RWPE1 (cell line): ENCODE results near the gene C17orf107.
A peak's percentile ranks its signal among the peaks of the same experiment; 100 is the strongest.

Experiments
- CTCF ChIA-PET: fragments of 350-600 bp; sonication (Branson Sonifier 250); formaldehyde crosslinking; extraction: SDS; loops from one replicate; lab custom pipeline; 2021; lab: Yijun Ruan, JAX
- POLR2A ChIA-PET: fragments of 400-600 bp; formaldehyde crosslinking; extraction: SDS; loops from one replicate; lab custom pipeline; 2020; ENCODE audit warnings: antibody characterized with exemption; ENCODE audit not compliant: low non-redundant PET; lab: Yijun Ruan, JAX
- DNase-seq: peaks from one replicate; pipeline ENCODE4 v3.0.0; 2012; ENCODE audit warnings: low spot score
- H3K27ac ChIP-seq: fragments of 450-650 bp; 2 replicates; pipeline ENCODE4 v1.5.1; 2017
- CTCF ChIP-seq: fragments of 450-650 bp; conservative IDR thresholded peaks from 2 replicates; pipeline ENCODE4 v1.5.1; 2017; ENCODE audit warnings: low read depth, mild to moderate bottlenecking

Gene C17orf107

GRCh38 chr17:4941319-4941610 lies 41.9 kb downstream of the C17orf107 start:
- CTCF ChIA-PET: no interaction called here
- H3K27ac ChIP-seq: peak overlapping the region; percentile 100
- DNase-seq: no peak
- POLR2A ChIA-PET: interaction anchor here (2.2 kb wide), 1 partner anchor 56 kb away, joined by 4 read pairs; the partner anchor contains the start of genes INCA1 and KIF1C
- no peak for TF ChIP-seq CTCF

GRCh38 chr17:4942760-4943508 lies 43.6 kb downstream of the C17orf107 start:
- POLR2A ChIA-PET: no interaction called here
- TF ChIP-seq CTCF: no peak
- DNase-seq: no peak
- CTCF ChIA-PET: interaction anchor here (0.6 kb wide), 1 partner anchor 39 kb away, joined by 3 read pairs; no protein-coding TSS in a partner anchor
- H3K27ac ChIP-seq: peak overlapping the region; percentile 100

- CTCF ChIA-PET: interaction anchor here (0.9 kb wide), 1 partner anchor 24 kb away, joined by 3 read pairs; no protein-coding TSS in a partner anchor
- H3K27ac ChIP-seq: peak overlapping the region; percentile 100
- POLR2A ChIA-PET: no interaction called here
- TF ChIP-seq CTCF: no peak
- DNase-seq: no peak
These were observed 44.8 kb downstream of the C17orf107 start for GRCh38 chr17:4944163-4944553.

- H3K27ac ChIP-seq: peak overlapping the region; percentile 100
- no peak for DNase-seq
- no peak for TF ChIP-seq CTCF
- CTCF ChIA-PET: interaction anchor here (0.9 kb wide), 1 partner anchor 24 kb away, joined by 3 read pairs; no protein-coding TSS in a partner anchor
- POLR2A ChIA-PET: interaction anchor here (1.3 kb wide), 1 partner anchor 25 kb away, joined by 3 read pairs; no protein-coding TSS in a partner anchor
These were observed 45.3 kb downstream of the C17orf107 start for GRCh38 chr17:4944554-4945175.

- CTCF ChIA-PET: interaction anchor here (0.9 kb wide), 1 partner anchor 23 kb away, joined by 3 read pairs; no protein-coding TSS in a partner anchor
- POLR2A ChIA-PET: interaction anchor here (1.3 kb wide), 1 partner anchor 24 kb away, joined by 3 read pairs; no protein-coding TSS in a partner anchor
- TF ChIP-seq CTCF: no peak
- DNase-seq: peak; percentile 95
- peak overlapping the region; percentile 100 for H3K27ac ChIP-seq
These were observed 46.0 kb downstream of the C17orf107 start for GRCh38 chr17:4945176-4945943.

GRCh38 chr17:4945944-4946280 lies 46.6 kb downstream of the C17orf107 start:
- H3K27ac ChIP-seq: peak overlapping the region; percentile 100
- DNase-seq: peak; percentile 31
- TF ChIP-seq CTCF: no peak
- CTCF ChIA-PET: no interaction called here
- POLR2A ChIA-PET: interaction anchor here (1.3 kb wide), 1 partner anchor 23 kb away, joined by 3 read pairs; no protein-coding TSS in a partner anchor
